ENCODE data around the gene TWF2. TPM values are rescaled to one million over a fixed set of nuclear protein-coding genes. Genes with fewer than 3 reads are reported as not detected.

The TWF2 gene
- total and polyA plus RNA-seq, 2 of the 4 experiments (the other 2 are of a cell fraction): 111 to 145 TPM

- H2AK9ac ChIP-seq (replicated peaks; ENCODE audit: low read depth, low read length, poor library complexity): no peak overlapping the region
- no peak overlapping the region for H2BK5ac ChIP-seq (ENCODE audit: low read depth, low read length, poor library complexity, severe bottlenecking)
- H3K18ac ChIP-seq (ENCODE audit: low read depth, low read length): no peak overlapping the region
- no peak for ATAC-seq (ENCODE audit: low read depth)
- no peak overlapping the region for H2BK15ac ChIP-seq (ENCODE audit: low read depth, low read length)
- no peak overlapping the region for H3K27ac ChIP-seq (ENCODE audit: insufficient read depth, low read length)
- TF ChIP-seq RFX5 (IDR thresholded peaks at IDR 0.05; ENCODE audit: low read depth, low read length) (no peak), POLR2A (IDR thresholded peaks at IDR 0.05; ENCODE audit: low read depth, low read length) (no peak), FOS (IDR thresholded peaks at IDR 0.05; ENCODE audit: low read depth, low read length) (no peak), USF2 (IDR thresholded peaks at IDR 0.05; ENCODE audit: low read depth, low read length) (no peak), CHD1 (IDR thresholded peaks at IDR 0.05; ENCODE audit: low read depth, low read length) (no peak), CTCF (conservative IDR thresholded peaks at IDR 0.05; ENCODE audit: low read depth, low read length) (no peak), MAZ (IDR thresholded peaks at IDR 0.05; ENCODE audit: borderline replicate concordance, low read depth, low read length) (no peak), BHLHE40 (IDR thresholded peaks at IDR 0.05; ENCODE audit: low read depth, low read length) (no peak), RCOR1 (IDR thresholded peaks at IDR 0.05; ENCODE audit: insufficient replicate concordance, low read length) (no peak), CEBPB (IDR thresholded peaks at IDR 0.05; ENCODE audit: low read depth, low read length) (no peak), ELK1 (IDR thresholded peaks at IDR 0.05; ENCODE audit: borderline replicate concordance, low read depth, low read length) (no peak), RAD21 (IDR thresholded peaks at IDR 0.05; ENCODE audit: low read length) (no peak), MXI1 (IDR thresholded peaks at IDR 0.05; ENCODE audit: borderline replicate concordance, low read depth, low read length) (no peak), MAFK (IDR thresholded peaks at IDR 0.05; ENCODE audit: low read depth, low read length) (no peak), SMC3 (IDR thresholded peaks at IDR 0.05; ENCODE audit: low read depth, low read length) (no peak), NFE2L2 (IDR thresholded peaks at IDR 0.05; ENCODE audit: low read depth, low read length) (no peak)
- H3K27me3 ChIP-seq (ENCODE audit: control insufficient read depth, insufficient read depth, low read length): no peaks in the 10 kb centered on the region
- no peak overlapping the region for H4K8ac ChIP-seq (ENCODE audit: low read depth in 2 of 2, low read length in 2 of 2)
- H3K79me1 ChIP-seq (ENCODE audit: low read depth in 1 of 2, low read length in 2 of 2): peaks cover 5 to 30% of the 10 kb centered on the region in 2 experiments; a peak in 3 of 4 replicates
- no peak overlapping the region for H2BK120ac ChIP-seq (ENCODE audit: low read depth, low read length)
- WGBS, 2 experiments (ENCODE audit: extremely low coverage in 2 of 2, insufficient read length in 1 of 2): 80% methylated on average over 3 of the region's 13 CpGs; no CpG with 5 or more reads in 1 of the 2 experiments
- BruUV-seq (replicated peaks): no TSS peak
- no peak overlapping the region for H3K4ac ChIP-seq (ENCODE audit: low read depth, low read length)
- H3K56ac ChIP-seq (ENCODE audit: extremely low read depth, insufficient read depth, low read length): no peak overlapping the region
- no peak overlapping the region for H2BK20ac ChIP-seq (ENCODE audit: low read depth, low read length)
- H3K4me2 ChIP-seq (ENCODE audit: low read depth, low read length): no peak overlapping the region
- POLR2A ChIA-PET (ENCODE audit: unreplicated experiment): no interaction called here
- no peak for DNase-seq
- H4K20me1 ChIP-seq (ENCODE audit: insufficient read depth, low read length): peaks cover 29% of the 10 kb centered on the region
- no peak overlapping the region for H3K9ac ChIP-seq (ENCODE audit: low read depth, low read length)
- no peaks in the 10 kb centered on the region for H3K9me3 ChIP-seq (ENCODE audit: control insufficient read depth, insufficient read depth, low read length)
- peaks cover 55% of the 10 kb centered on the region for H3K36me3 ChIP-seq (ENCODE audit: control insufficient read depth, insufficient read depth, low read length)
- H3K4me3 ChIP-seq (ENCODE audit: insufficient read depth, low read depth, low read length): no peak overlapping the region
- H4K5ac ChIP-seq (ENCODE audit: low read depth, low read length): no peak overlapping the region
- H3K4me1 ChIP-seq (ENCODE audit: control insufficient read depth, insufficient read depth, low read length): no peaks in the 10 kb centered on the region
- H3K9me1 ChIP-seq (ENCODE audit: insufficient read depth, low read length): no peaks in the 10 kb centered on the region
- in situ Hi-C loops (cut with MboI; ENCODE audit: low sequenced_read_pairs): loop anchor here (5.0 kb wide), 1 partner anchor 113 kb away; no protein-coding TSS in a partner anchor
- CTCF ChIA-PET: no interaction called here
- no peak overlapping the region for H4K91ac ChIP-seq (ENCODE audit: insufficient read depth, low read depth, low read length)
- no peak overlapping the region for H2AK5ac ChIP-seq (ENCODE audit: low read depth, low read length)
- intact Hi-C loops (cut with micrococcal nuclease): no loop called here
- no peak overlapping the region for H3K23ac ChIP-seq (ENCODE audit: low read depth, low read length)
- H2AFZ ChIP-seq (replicated peaks; ENCODE audit: low read length, poor library complexity): no peak overlapping the region
- dilution Hi-C loops (cut with HindIII; ENCODE audit: low sequenced_read_pairs, unreplicated experiment): no loop called here
- H3K14ac ChIP-seq (replicated peaks; ENCODE audit: low read depth, low read length): no peak overlapping the region
Measured at GRCh38 chr3:52229656-52230055, 9.3 kb downstream of the TWF2 start.
